Panc1 (cell line): Measurements from ENCODE around the gene SNX27. TPM values are rescaled to one million over a fixed set of nuclear protein-coding genes. Genes with fewer than 3 reads are reported as not detected.

Source experiments
- ATAC-seq: fragments of 200-7000 bp; cut with Tn5 transposase; 2 replicates; pipeline ENCODE4 v1.9.1; 2020; ENCODE audit warnings: mild to moderate bottlenecking, moderate library complexity
- BruUV-seq: library from RNA; stranded (reverse); fragments of 400-500 nt; replicated peaks from 2 replicates; lab custom pipeline; 2021; lab: Mats Ljungman, UMichigan
- CTCF ChIA-PET: fragments of 300-600 bp; sonication (Branson Sonifier 250); formaldehyde crosslinking; loops from one replicate; lab custom pipeline; 2022; ENCODE audit warnings: antibody characterized with exemption; lab: Charles Lee
- POLR2A ChIA-PET: fragments of 300-600 bp; sonication (Branson Sonifier 250); formaldehyde crosslinking; loops from one replicate; lab custom pipeline; 2022; ENCODE audit warnings: antibody characterized with exemption; lab: Charles Lee
- DNase-seq: peaks from one replicate; pipeline ENCODE4 v3.0.0-alpha.2; 2010; ENCODE audit warnings: low read depth, low spot score
- H3K27ac ChIP-seq: 2 replicates; pipeline ENCODE4 v1.5.1; 2011; ENCODE audit warnings: mild to moderate bottlenecking, low read length, inconsistent platforms
- H3K27me3 ChIP-seq: fragments of 200-500 bp; sonication (Bioruptor generic); 2 replicates; pipeline ENCODE4 v1.6.0; 2014; ENCODE audit warnings: low read length, inconsistent platforms; ENCODE audit not compliant: control insufficient read depth, insufficient read depth
- H3K36me3 ChIP-seq: fragments of 200-500 bp; sonication (Bioruptor generic); 2 replicates; pipeline ENCODE4 v1.5.1; 2014; ENCODE audit warnings: inconsistent platforms, mild to moderate bottlenecking, low read length, moderate library complexity; ENCODE audit not compliant: control insufficient read depth, insufficient read depth
- H3K4me1 ChIP-seq: 2 replicates; pipeline ENCODE4 v1.5.1; 2011; ENCODE audit warnings: inconsistent platforms, mild to moderate bottlenecking, low read length, moderate library complexity; ENCODE audit not compliant: control insufficient read depth, insufficient read depth
- H3K4me3 ChIP-seq, 2 experiments: 2 replicates each; pipeline ENCODE4 v1.5.1; 2011 to 2012; ENCODE audit warnings: low read depth in 2 of 2, low read length in 2 of 2, mild to moderate bottlenecking in 2 of 2, inconsistent platforms in 1 of 2, moderate library complexity in 1 of 2
- H3K9me3 ChIP-seq: fragments of 200-500 bp; sonication (Bioruptor generic); 2 replicates; pipeline ENCODE4 v1.5.1; 2014; ENCODE audit warnings: low read depth, mild to moderate bottlenecking, inconsistent platforms, low read length, moderate library complexity; ENCODE audit not compliant: control insufficient read depth, insufficient read depth
- POLR2AphosphoS5 ChIP-seq: IDR thresholded peaks from 2 replicates; pipeline ENCODE4 v1.6.1; 2012; ENCODE audit warnings: mild to moderate bottlenecking, low read depth, low read length, moderate library complexity
- SIN3A ChIP-seq: IDR thresholded peaks from 2 replicates; pipeline ENCODE4 v1.6.1; 2012; ENCODE audit warnings: low read depth, mild to moderate bottlenecking, low read length, moderate library complexity, borderline replicate concordance; ENCODE audit not compliant: insufficient read depth
- TCF7L2 ChIP-seq: IDR thresholded peaks from 2 replicates; pipeline ENCODE4 v1.6.1; 2011; ENCODE audit warnings: mild to moderate bottlenecking, low read depth, low read length, inconsistent platforms
- in situ Hi-C: cut with HindIII; loops from 2 replicates; pipeline ENCODE4 v1.10.0; 2016; ENCODE audit warnings: low sequenced_read_pairs, low pct_unique_long_range_greater_than_20kb
- intact Hi-C: fragments of 100-400 bp; cut with micrococcal nuclease; formaldehyde crosslinking; loops from one replicate; pipeline ENCODE4 v1.10.0; 2022; ENCODE audit not compliant: unreplicated experiment
- total RNA-seq: library from RNA; stranded (reverse); gene quantifications from one replicate; pipeline ENCODE4 v1.2.1, GENCODE V29; 2021; ENCODE audit not compliant: unreplicated experiment
- TF ChIP-seq, protein P1 (sequence below): fragments of 450-650 bp; IDR thresholded peaks from 2 replicates; pipeline ENCODE4 v1.5.1; 2017; ENCODE audit warnings: mild to moderate bottlenecking
- TF ChIP-seq, protein P2 (sequence below), 2 experiments: IDR thresholded peaks; 2 replicates each; pipeline ENCODE4 v1.6.1; 2011 to 2012; ENCODE audit warnings: low read depth in 2 of 2, control low read depth in 1 of 2, low read length in 1 of 2, mild to moderate bottlenecking in 1 of 2, moderate library complexity in 1 of 2; ENCODE audit not compliant: insufficient read depth in 1 of 2

Gene SNX27
- total RNA-seq, 1 experiment from 2014 or later = 58.4 TPM

- Histone ChIP-seq H3K27ac (no peak overlapping the region), H3K4me3 (no peak overlapping the region), H3K36me3 (no peaks in the 10 kb centered on the region), H3K4me1 (no peaks in the 10 kb centered on the region), H3K27me3 (no peaks in the 10 kb centered on the region), H3K9me3 (no peaks in the 10 kb centered on the region)
- BruUV-seq = no TSS peak
- TF ChIP-seq, protein P1, sequence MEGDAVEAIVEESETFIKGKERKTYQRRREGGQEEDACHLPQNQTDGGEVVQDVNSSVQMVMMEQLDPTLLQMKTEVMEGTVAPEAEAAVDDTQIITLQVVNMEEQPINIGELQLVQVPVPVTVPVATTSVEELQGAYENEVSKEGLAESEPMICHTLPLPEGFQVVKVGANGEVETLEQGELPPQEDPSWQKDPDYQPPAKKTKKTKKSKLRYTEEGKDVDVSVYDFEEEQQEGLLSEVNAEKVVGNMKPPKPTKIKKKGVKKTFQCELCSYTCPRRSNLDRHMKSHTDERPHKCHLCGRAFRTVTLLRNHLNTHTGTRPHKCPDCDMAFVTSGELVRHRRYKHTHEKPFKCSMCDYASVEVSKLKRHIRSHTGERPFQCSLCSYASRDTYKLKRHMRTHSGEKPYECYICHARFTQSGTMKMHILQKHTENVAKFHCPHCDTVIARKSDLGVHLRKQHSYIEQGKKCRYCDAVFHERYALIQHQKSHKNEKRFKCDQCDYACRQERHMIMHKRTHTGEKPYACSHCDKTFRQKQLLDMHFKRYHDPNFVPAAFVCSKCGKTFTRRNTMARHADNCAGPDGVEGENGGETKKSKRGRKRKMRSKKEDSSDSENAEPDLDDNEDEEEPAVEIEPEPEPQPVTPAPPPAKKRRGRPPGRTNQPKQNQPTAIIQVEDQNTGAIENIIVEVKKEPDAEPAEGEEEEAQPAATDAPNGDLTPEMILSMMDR = no peak
- TF ChIP-seq, protein P2, sequence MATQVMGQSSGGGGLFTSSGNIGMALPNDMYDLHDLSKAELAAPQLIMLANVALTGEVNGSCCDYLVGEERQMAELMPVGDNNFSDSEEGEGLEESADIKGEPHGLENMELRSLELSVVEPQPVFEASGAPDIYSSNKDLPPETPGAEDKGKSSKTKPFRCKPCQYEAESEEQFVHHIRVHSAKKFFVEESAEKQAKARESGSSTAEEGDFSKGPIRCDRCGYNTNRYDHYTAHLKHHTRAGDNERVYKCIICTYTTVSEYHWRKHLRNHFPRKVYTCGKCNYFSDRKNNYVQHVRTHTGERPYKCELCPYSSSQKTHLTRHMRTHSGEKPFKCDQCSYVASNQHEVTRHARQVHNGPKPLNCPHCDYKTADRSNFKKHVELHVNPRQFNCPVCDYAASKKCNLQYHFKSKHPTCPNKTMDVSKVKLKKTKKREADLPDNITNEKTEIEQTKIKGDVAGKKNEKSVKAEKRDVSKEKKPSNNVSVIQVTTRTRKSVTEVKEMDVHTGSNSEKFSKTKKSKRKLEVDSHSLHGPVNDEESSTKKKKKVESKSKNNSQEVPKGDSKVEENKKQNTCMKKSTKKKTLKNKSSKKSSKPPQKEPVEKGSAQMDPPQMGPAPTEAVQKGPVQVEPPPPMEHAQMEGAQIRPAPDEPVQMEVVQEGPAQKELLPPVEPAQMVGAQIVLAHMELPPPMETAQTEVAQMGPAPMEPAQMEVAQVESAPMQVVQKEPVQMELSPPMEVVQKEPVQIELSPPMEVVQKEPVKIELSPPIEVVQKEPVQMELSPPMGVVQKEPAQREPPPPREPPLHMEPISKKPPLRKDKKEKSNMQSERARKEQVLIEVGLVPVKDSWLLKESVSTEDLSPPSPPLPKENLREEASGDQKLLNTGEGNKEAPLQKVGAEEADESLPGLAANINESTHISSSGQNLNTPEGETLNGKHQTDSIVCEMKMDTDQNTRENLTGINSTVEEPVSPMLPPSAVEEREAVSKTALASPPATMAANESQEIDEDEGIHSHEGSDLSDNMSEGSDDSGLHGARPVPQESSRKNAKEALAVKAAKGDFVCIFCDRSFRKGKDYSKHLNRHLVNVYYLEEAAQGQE (IDR thresholded peaks at IDR 0.05; ENCODE audit: insufficient read depth in 1 of 2, low read depth in 2 of 2, low read length in 1 of 2) = no peak
- TF ChIP-seq POLR2AphosphoS5 (no peak), SIN3A (no peak), TCF7L2 (no peak)
- intact Hi-C loops = no loop called here
- in situ Hi-C loops = no loop called here
- CTCF ChIA-PET = no interaction called here
- ATAC-seq (no peak), DNase-seq (no peak)
- POLR2A ChIA-PET = no interaction called here
These were observed 74.7 kb downstream of the SNX27 start for GRCh38 chr1:151686561-151686960.

DNA sequence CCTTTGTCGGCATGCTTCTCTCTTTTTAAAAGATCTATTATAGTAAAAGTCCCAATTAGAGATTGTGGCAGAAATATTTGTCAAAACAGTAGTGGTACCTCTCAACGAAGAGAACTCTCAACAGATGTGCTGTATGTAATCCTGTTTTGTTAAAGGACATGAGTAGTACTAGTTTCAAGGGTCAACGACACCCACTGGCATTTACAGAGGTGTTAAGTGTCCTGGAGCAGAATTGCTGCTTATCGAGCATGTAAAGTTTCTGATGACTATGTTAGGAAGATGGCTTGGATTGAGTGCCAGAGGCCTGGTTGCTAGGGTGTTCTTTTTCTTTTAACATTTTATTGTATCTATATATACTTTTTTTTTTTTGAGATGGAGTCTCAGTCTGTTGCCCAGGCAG, 77.6 kb downstream of the SNX27 start:
- H3K36me3 ChIP-seq = peaks cover 10% of the 10 kb centered on the region; the same call in 1 of the 2 replicates
- intact Hi-C loops (no loop called here), in situ Hi-C loops (no loop called here)
- no TSS peak for BruUV-seq
- H3K27ac ChIP-seq = no peak overlapping the region
- no peak for TF ChIP-seq SIN3A
- no peak for TF ChIP-seq TCF7L2
- TF ChIP-seq, protein P1 = no peak
- TF ChIP-seq, protein P2 (IDR thresholded peaks at IDR 0.05; ENCODE audit: insufficient read depth in 1 of 2, low read depth in 2 of 2, low read length in 1 of 2) = no peak
- no peak for TF ChIP-seq POLR2AphosphoS5
- no peaks in the 10 kb centered on the region for H3K9me3 ChIP-seq
- H3K27me3 ChIP-seq = no peaks in the 10 kb centered on the region
- ATAC-seq (no peak), DNase-seq (no peak)
- no peaks in the 10 kb centered on the region for H3K4me1 ChIP-seq
- ChIA-PET POLR2A (no interaction called here), CTCF (no interaction called here)
- no peak overlapping the region for H3K4me3 ChIP-seq
